Endothelial cell of umbilical vein (primary cell): ENCODE measurements around the gene ASXL2. TPM values are rescaled to one million over a fixed set of nuclear protein-coding genes. Genes with fewer than 3 reads are reported as not detected.

Source experiments
- BruUV-seq: library from RNA; stranded (reverse); fragments of 400-500 nt; replicated peaks from 2 replicates; lab custom pipeline; 2021; lab: Mats Ljungman, UMichigan
- CTCF ChIA-PET: fragments of 300-600, 350-600 bp; sonication (Branson Sonifier 250); formaldehyde crosslinking; loops from one replicate; lab custom pipeline; 2021; ENCODE audit warnings: antibody characterized with exemption, inconsistent platforms; lab: Charles Lee
- POLR2A ChIA-PET: fragments of 300-600, 350-600 bp; sonication (Branson Sonifier 250); formaldehyde crosslinking; loops from one replicate; lab custom pipeline; 2021; ENCODE audit warnings: antibody characterized with exemption, inconsistent platforms; lab: Charles Lee
- DNase-seq: peaks from one replicate; pipeline ENCODE4 v3.0.0-alpha.2; 2011; ENCODE audit warnings: low read depth, low spot score
- FAIRE-seq: peaks from 2 replicates; lab custom pipeline; 2011; peaks lifted over from hg19 to GRCh38; lab: Jason Lieb, UNC
- H2AFZ ChIP-seq: 2 replicates; pipeline ENCODE4 v1.6.0; 2012; ENCODE audit warnings: low read depth, low read length, control low read depth, inconsistent platforms
- H3K27ac ChIP-seq: 2 replicates; pipeline ENCODE4 v1.5.1; 2011; ENCODE audit warnings: low read depth, mild to moderate bottlenecking, control low read depth, low read length, moderate library complexity; ENCODE audit not compliant: insufficient read depth
- H3K27me3 ChIP-seq, 2 experiments: 2 replicates each; pipeline versions ENCODE4 v1.6.0 to v1.6.1; 2011; ENCODE audit warnings: low read length in 2 of 2, mixed read lengths in 1 of 2; ENCODE audit not compliant: control insufficient read depth in 2 of 2, insufficient read depth in 2 of 2
- H3K36me3 ChIP-seq, 2 experiments: 2 replicates in 1 of 2; 3 replicates in 1 of 2; pipeline ENCODE4 v1.5.1; 2011; ENCODE audit warnings: low read length in 2 of 2, mild to moderate bottlenecking in 1 of 2, moderate library complexity in 1 of 2; ENCODE audit not compliant: control insufficient read depth in 2 of 2, insufficient read depth in 2 of 2; ENCODE audit errors: extremely low read depth in 1 of 2
- H3K4me1 ChIP-seq: 3 replicates; pipeline ENCODE4 v1.5.1; 2011; ENCODE audit warnings: mild to moderate bottlenecking, low read length; ENCODE audit not compliant: control insufficient read depth, insufficient read depth; ENCODE audit errors: extremely low read depth
- H3K4me2 ChIP-seq: 2 replicates; pipeline ENCODE4 v1.6.1; 2011; ENCODE audit warnings: low read length, control low read depth, mixed read lengths; ENCODE audit not compliant: insufficient read depth
- H3K4me3 ChIP-seq, 3 experiments: fragments of 200-600 bp in 1 of 3; sonication (generic), shearing (Covaris generic) in 1 of 3; replicated peaks in 1 of 3; 2 replicates each; pipeline ENCODE4 v1.5.1; 2011 to 2016; ENCODE audit warnings: control low read depth in 3 of 3, low read length in 3 of 3, mild to moderate bottlenecking in 2 of 3, inconsistent platforms in 1 of 3, low read depth in 1 of 3, moderate library complexity in 1 of 3; ENCODE audit not compliant: insufficient read depth in 1 of 3
- H3K79me2 ChIP-seq: 2 replicates; pipeline ENCODE4 v1.6.0; 2012; ENCODE audit warnings: low read length, inconsistent platforms; ENCODE audit not compliant: control insufficient read depth, insufficient read depth
- H3K9ac ChIP-seq: replicated peaks from 2 replicates; pipeline ENCODE3; 2011; ENCODE audit warnings: low read length, control low read depth; ENCODE audit not compliant: insufficient read depth; ENCODE audit errors: extremely low read depth
- H3K9me1 ChIP-seq: replicated peaks from 3 replicates; pipeline ENCODE4 v1.6.0; 2011; ENCODE audit warnings: mild to moderate bottlenecking, low read length; ENCODE audit not compliant: control insufficient read depth, insufficient read depth; ENCODE audit errors: extremely low read depth
- H3K9me3 ChIP-seq: replicated peaks from 2 replicates; pipeline ENCODE4 v1.5.1; 2012; ENCODE audit warnings: low read length, inconsistent platforms; ENCODE audit not compliant: control insufficient read depth, insufficient read depth
- H4K20me1 ChIP-seq: replicated peaks from 2 replicates; pipeline ENCODE3; 2011; ENCODE audit warnings: mild to moderate bottlenecking, low read length; ENCODE audit not compliant: control insufficient read depth, insufficient read depth; ENCODE audit errors: extremely low read depth
- EZH2 ChIP-seq: IDR thresholded peaks from 2 replicates; pipeline ENCODE4 v1.6.1; 2012; ENCODE audit warnings: borderline replicate concordance, low read depth, mild to moderate bottlenecking, moderate library complexity, low read length, inconsistent platforms; ENCODE audit not compliant: severe bottlenecking
- FOS ChIP-seq: IDR thresholded peaks from 2 replicates; pipeline ENCODE4 v1.6.1; 2011; ENCODE audit warnings: mild to moderate bottlenecking, low read length, moderate library complexity, borderline replicate concordance; ENCODE audit not compliant: insufficient read depth
- GATA2 ChIP-seq: IDR thresholded peaks from 2 replicates; pipeline ENCODE4 v1.7.0; 2011; ENCODE audit warnings: low read depth, mild to moderate bottlenecking, moderate library complexity, mixed read lengths, low read length; ENCODE audit not compliant: insufficient read length, insufficient read depth
- JUN ChIP-seq: IDR thresholded peaks from 2 replicates; pipeline ENCODE4 v1.6.1; 2011; ENCODE audit warnings: borderline replicate concordance, low read depth; ENCODE audit not compliant: insufficient read length, insufficient read depth
- MYC ChIP-seq: IDR thresholded peaks from one replicate; pipeline ENCODE4 v1.6.1; 2011; ENCODE audit warnings: mild to moderate bottlenecking, low read depth, low read length
- POLR2A ChIP-seq: IDR thresholded peaks from 2 replicates; pipeline ENCODE4 v1.6.1; 2012; ENCODE audit warnings: low read depth, mild to moderate bottlenecking, control low read depth, low read length
- POLR2AphosphoS5 ChIP-seq: IDR thresholded peaks from 2 replicates; pipeline ENCODE4 v1.6.1; 2012; ENCODE audit warnings: low read depth, mild to moderate bottlenecking, control low read depth, low read length, moderate library complexity; ENCODE audit not compliant: insufficient read depth
- dilution Hi-C: fragments of 300-500 bp; cut with MboI; formaldehyde crosslinking; loops from one replicate; pipeline ENCODE4 v1.15.0; 2019; ENCODE audit warnings: low sequenced_read_pairs; ENCODE audit not compliant: extremely low pct_ligation_motif_present
- intact Hi-C: fragments of 100-400 bp; cut with micrococcal nuclease; formaldehyde crosslinking; loops from one replicate; pipeline ENCODE4 v1.10.0; 2022
- polyA plus RNA-seq, 4 experiments: library from polyadenylated mRNA; depleted of rRNA in 3 of 4; stranded (reverse) in 3 of 4; unstranded in 1 of 4; fragments of >200 nt; gene quantifications; 2 replicates each; pipeline versions ENCODE4 v1.2.1 to v1.2.3, GENCODE V29; 2011 to 2012; ENCODE audit warnings: missing spikeins in 1 of 4
- total RNA-seq: library from RNA; stranded (reverse); gene quantifications from 2 replicates; pipeline ENCODE4 v1.2.3, GENCODE V29; 2021
- TF ChIP-seq, protein P1 (sequence below): IDR thresholded peaks from 2 replicates; pipeline ENCODE4 v1.6.1; 2011; ENCODE audit not compliant: insufficient read depth, insufficient read length
- TF ChIP-seq, protein P2 (sequence below), 2 donors: IDR thresholded peaks; 1 replicate in 1 of 2; 2 replicates in 1 of 2; pipeline ENCODE4 v1.5.1; 2011; ENCODE audit warnings: low read length in 2 of 2, mild to moderate bottlenecking in 2 of 2, moderate library complexity in 2 of 2, control low read depth in 1 of 2, inconsistent platforms in 1 of 2, low read depth in 1 of 2; ENCODE audit not compliant: insufficient read depth in 1 of 2; ENCODE audit errors: extremely low read depth in 1 of 2

ASXL2 gene
- total and polyA plus RNA-seq, 2 donors (not counting 3 experiments of a cell fraction or from before 2014, with no cell fraction given), result 6.1 to 33.8 TPM

DNA sequence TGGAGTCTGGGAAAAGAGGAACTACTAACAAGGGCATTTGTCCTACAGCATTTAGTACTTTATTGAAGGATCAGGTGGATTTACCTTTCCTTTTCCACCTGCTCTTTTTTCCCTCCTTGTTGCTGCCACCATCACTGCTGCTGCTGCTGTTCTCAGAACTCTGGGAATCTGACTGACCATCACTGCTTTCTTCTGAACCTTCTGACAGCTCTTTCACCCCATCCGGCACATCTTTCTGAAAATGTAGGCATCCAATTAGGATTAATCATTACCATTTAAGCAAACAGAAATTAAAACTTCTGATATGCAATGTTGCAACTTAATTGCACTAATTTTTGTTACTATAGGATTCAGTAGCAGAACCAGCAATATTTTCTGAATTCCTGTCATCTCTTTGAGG lies 79.0 kb downstream of the ASXL2 start:
- POLR2A ChIA-PET, result no interaction called here
- dilution Hi-C loops (no loop called here), intact Hi-C loops (no loop called here)
- peaks cover 12% of the 10 kb centered on the region for H3K4me1 ChIP-seq
- BruUV-seq, result no TSS peak
- no peaks in the 10 kb centered on the region for H3K9me3 ChIP-seq
- no peaks in the 10 kb centered on the region for H3K9me1 ChIP-seq
- no peaks in the 10 kb centered on the region for H3K27me3 ChIP-seq
- H4K20me1 ChIP-seq, result peaks cover 4% of the 10 kb centered on the region
- TF ChIP-seq, protein P1, sequence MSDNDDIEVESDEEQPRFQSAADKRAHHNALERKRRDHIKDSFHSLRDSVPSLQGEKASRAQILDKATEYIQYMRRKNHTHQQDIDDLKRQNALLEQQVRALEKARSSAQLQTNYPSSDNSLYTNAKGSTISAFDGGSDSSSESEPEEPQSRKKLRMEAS, result no peak
- TF ChIP-seq GATA2 (no peak), JUN (no peak), EZH2 (no peak), POLR2AphosphoS5 (no peak), MYC (no peak), POLR2A (no peak), FOS (no peak)
- TF ChIP-seq, protein P2, sequence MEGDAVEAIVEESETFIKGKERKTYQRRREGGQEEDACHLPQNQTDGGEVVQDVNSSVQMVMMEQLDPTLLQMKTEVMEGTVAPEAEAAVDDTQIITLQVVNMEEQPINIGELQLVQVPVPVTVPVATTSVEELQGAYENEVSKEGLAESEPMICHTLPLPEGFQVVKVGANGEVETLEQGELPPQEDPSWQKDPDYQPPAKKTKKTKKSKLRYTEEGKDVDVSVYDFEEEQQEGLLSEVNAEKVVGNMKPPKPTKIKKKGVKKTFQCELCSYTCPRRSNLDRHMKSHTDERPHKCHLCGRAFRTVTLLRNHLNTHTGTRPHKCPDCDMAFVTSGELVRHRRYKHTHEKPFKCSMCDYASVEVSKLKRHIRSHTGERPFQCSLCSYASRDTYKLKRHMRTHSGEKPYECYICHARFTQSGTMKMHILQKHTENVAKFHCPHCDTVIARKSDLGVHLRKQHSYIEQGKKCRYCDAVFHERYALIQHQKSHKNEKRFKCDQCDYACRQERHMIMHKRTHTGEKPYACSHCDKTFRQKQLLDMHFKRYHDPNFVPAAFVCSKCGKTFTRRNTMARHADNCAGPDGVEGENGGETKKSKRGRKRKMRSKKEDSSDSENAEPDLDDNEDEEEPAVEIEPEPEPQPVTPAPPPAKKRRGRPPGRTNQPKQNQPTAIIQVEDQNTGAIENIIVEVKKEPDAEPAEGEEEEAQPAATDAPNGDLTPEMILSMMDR (IDR thresholded peaks at IDR 0.05; ENCODE audit: extremely low read depth in 1 of 2, insufficient read depth in 1 of 2, low read depth in 1 of 2, low read length in 2 of 2), result no peak
- DNase-seq, result no peak
- no peak overlapping the region for H3K9ac ChIP-seq
- no peak overlapping the region for H3K27ac ChIP-seq
- H3K79me2 ChIP-seq, result peaks cover 2% of the 10 kb centered on the region
- CTCF ChIA-PET, result no interaction called here
- H3K4me2 ChIP-seq, result no peak overlapping the region
- peaks cover 3 to 14% of the 10 kb centered on the region in 2 experiments for H3K36me3 ChIP-seq
- H2AFZ ChIP-seq, result no peak overlapping the region
- no peak for FAIRE-seq
- H3K4me3 ChIP-seq, result no peak overlapping the region
